Caco-2 (cell line): ENCODE results near the gene KLK8. TPM values are rescaled to one million over a fixed set of nuclear protein-coding genes. Genes with fewer than 3 reads are reported as not detected.

Experiments used
- BruUV-seq: library from RNA; stranded (reverse); fragments of 400-500 nt; replicated peaks from 2 replicates; lab custom pipeline; 2021; lab: Mats Ljungman, UMichigan
- CTCF ChIA-PET: fragments of 300-600 bp; sonication (Branson Sonifier 250); formaldehyde crosslinking; loops from one replicate; lab custom pipeline; 2022; ENCODE audit warnings: antibody characterized with exemption; lab: Charles Lee
- POLR2A ChIA-PET: fragments of 300-600 bp; sonication (Branson Sonifier 250); formaldehyde crosslinking; loops from one replicate; lab custom pipeline; 2022; ENCODE audit warnings: antibody characterized with exemption; lab: Charles Lee
- DNase-seq, 2 experiments: peaks; one replicate each; pipeline versions ENCODE4 v3.0.0 to v3.0.0-alpha.2; 2020 to 2022
- H3K27me3 ChIP-seq: replicated peaks from 2 replicates; pipeline ENCODE4 v1.6.0; 2011; ENCODE audit warnings: low read length; ENCODE audit not compliant: control insufficient read depth, insufficient read depth
- H3K36me3 ChIP-seq: 2 replicates; pipeline ENCODE4 v1.5.1; 2011; ENCODE audit warnings: low read length; ENCODE audit not compliant: control insufficient read depth, insufficient read depth
- H3K4me1 ChIP-seq: fragments of 250-450 bp; sonication (Bioruptor Pico); 2 replicates; pipeline ENCODE4 v1.5.1; 2020; ENCODE audit warnings: mild to moderate bottlenecking
- H3K4me3 ChIP-seq: 2 replicates; pipeline ENCODE4 v1.5.1; 2011; ENCODE audit warnings: low read depth, mild to moderate bottlenecking, control low read depth, low read length
- H3K9me3 ChIP-seq: fragments of 250-450 bp; sonication (Bioruptor Pico); 2 replicates; pipeline ENCODE4 v1.5.1; 2020; ENCODE audit warnings: mild to moderate bottlenecking, moderate library complexity
- H3K27ac Mint-ChIP-seq: one replicate; pipeline ENCODE4 v1.8.0; 2022; ENCODE audit warnings: mixed read lengths; ENCODE audit not compliant: unreplicated experiment
- H3K27me3 Mint-ChIP-seq: one replicate; pipeline ENCODE4 v1.8.0; 2022; ENCODE audit warnings: mixed read lengths; ENCODE audit not compliant: insufficient read depth, unreplicated experiment
- H3K36me3 Mint-ChIP-seq: one replicate; pipeline ENCODE4 v1.8.0; 2022; ENCODE audit warnings: mild to moderate bottlenecking, mixed read lengths; ENCODE audit not compliant: insufficient read depth, unreplicated experiment
- H3K4me1 Mint-ChIP-seq: one replicate; pipeline ENCODE4 v1.8.0; 2022; ENCODE audit warnings: low read depth, mixed read lengths; ENCODE audit not compliant: unreplicated experiment
- H3K4me3 Mint-ChIP-seq: one replicate; pipeline ENCODE4 v1.8.0; 2022; ENCODE audit warnings: mild to moderate bottlenecking, moderate library complexity, mixed read lengths; ENCODE audit not compliant: unreplicated experiment
- H3K9me3 Mint-ChIP-seq: one replicate; pipeline ENCODE4 v1.8.0; 2022; ENCODE audit warnings: mixed read lengths; ENCODE audit not compliant: unreplicated experiment
- intact Hi-C: fragments of 100-400 bp; cut with micrococcal nuclease; formaldehyde crosslinking; loops from one replicate; pipeline ENCODE4 v1.10.0; 2022; ENCODE audit not compliant: unreplicated experiment
- total RNA-seq: library from RNA; stranded (reverse); gene quantifications from 2 replicates; pipeline ENCODE4 v1.2.3, GENCODE V29; 2022
- TF ChIP-seq, protein P1 (sequence below), 2 experiments: fragments of 200-600 bp in 1 of 2; IDR thresholded peaks; 1 replicate in 1 of 2; 2 replicates in 1 of 2; pipeline versions ENCODE4 v1.5.1 to v1.8.0; 2011 to 2022; ENCODE audit warnings: antibody characterized with exemption in 1 of 2, control low read depth in 1 of 2, inconsistent platforms in 1 of 2, low read depth in 1 of 2, low read length in 1 of 2, mild to moderate bottlenecking in 1 of 2, moderate library complexity in 1 of 2; ENCODE audit not compliant: insufficient read depth in 1 of 2, severe bottlenecking in 1 of 2, unreplicated experiment in 1 of 2

The KLK8 gene
- total RNA-seq, 1 experiment from 2014 or later, result 1.7 TPM

DNA sequence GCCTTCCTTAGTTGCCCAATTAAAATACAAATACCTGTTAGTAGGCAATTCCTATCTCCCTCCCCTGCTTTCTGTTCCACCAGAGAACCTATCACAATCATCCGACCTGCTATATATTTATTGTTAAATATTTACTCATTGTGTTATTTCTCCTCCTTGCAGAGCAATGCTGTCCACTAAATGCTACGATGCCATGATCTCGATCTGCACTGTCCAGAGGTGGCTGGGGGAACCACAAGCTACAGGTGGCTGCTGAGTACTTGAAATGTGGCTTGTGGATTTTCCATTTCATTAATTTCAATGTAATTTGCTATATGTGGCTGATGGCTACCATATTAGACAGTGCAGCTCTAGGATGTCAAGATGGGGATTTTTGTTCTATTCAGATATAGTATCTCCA, 37.1 kb downstream of the KLK8 start:
- H3K9me3 ChIP-seq, result no peaks in the 10 kb centered on the region
- H3K4me1 ChIP-seq, result peaks cover 7% of the 10 kb centered on the region; the same call in 1 of the 2 replicates
- Mint-ChIP-seq H3K4me3 (no peak overlapping the region), H3K27me3 (peaks cover 12% of the 10 kb centered on the region), H3K36me3 (no peaks in the 10 kb centered on the region), H3K27ac (no peak overlapping the region), H3K9me3 (peaks cover 29% of the 10 kb centered on the region), H3K4me1 (peaks cover 4% of the 10 kb centered on the region)
- ChIA-PET POLR2A (no interaction called here), CTCF (no interaction called here)
- no peaks in the 10 kb centered on the region for H3K36me3 ChIP-seq
- DNase-seq, result no peak
- intact Hi-C loops, result no loop called here
- H3K27me3 ChIP-seq, result no peaks in the 10 kb centered on the region
- no peak overlapping the region for H3K4me3 ChIP-seq
- BruUV-seq, result no TSS peak
- TF ChIP-seq, protein P1, sequence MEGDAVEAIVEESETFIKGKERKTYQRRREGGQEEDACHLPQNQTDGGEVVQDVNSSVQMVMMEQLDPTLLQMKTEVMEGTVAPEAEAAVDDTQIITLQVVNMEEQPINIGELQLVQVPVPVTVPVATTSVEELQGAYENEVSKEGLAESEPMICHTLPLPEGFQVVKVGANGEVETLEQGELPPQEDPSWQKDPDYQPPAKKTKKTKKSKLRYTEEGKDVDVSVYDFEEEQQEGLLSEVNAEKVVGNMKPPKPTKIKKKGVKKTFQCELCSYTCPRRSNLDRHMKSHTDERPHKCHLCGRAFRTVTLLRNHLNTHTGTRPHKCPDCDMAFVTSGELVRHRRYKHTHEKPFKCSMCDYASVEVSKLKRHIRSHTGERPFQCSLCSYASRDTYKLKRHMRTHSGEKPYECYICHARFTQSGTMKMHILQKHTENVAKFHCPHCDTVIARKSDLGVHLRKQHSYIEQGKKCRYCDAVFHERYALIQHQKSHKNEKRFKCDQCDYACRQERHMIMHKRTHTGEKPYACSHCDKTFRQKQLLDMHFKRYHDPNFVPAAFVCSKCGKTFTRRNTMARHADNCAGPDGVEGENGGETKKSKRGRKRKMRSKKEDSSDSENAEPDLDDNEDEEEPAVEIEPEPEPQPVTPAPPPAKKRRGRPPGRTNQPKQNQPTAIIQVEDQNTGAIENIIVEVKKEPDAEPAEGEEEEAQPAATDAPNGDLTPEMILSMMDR (IDR thresholded peaks at IDR 0.05; ENCODE audit: insufficient read depth in 1 of 2, low read depth in 1 of 2, low read length in 1 of 2, severe bottlenecking in 1 of 2, unreplicated experiment in 1 of 2), result no peak

DNA sequence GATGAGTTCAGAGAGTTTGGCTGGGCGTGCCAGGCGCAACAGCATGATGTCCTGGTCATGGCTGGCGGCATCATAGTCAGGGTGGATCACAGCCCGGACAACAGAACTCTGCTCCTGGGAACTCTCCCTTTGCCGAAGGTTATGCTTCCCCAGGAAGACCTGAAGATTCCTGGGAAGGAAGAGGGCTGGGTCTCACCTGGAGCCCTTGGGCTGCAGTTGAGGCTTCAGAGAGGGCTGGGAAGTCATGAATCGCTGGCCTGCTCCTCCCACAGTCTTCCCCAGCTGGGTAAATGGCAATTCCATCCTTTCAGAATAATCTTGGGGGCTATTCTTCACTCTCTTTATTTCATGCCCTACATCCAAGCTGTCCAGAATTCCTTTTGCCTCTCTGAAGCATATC, 38.0 kb downstream of the KLK8 start:
- Mint-ChIP-seq H3K36me3 (no peaks in the 10 kb centered on the region), H3K4me1 (peaks cover 6% of the 10 kb centered on the region), H3K27ac (no peak overlapping the region), H3K4me3 (no peak overlapping the region), H3K27me3 (peaks cover 12% of the 10 kb centered on the region), H3K9me3 (peaks cover 34% of the 10 kb centered on the region)
- TF ChIP-seq, protein P1 (IDR thresholded peaks at IDR 0.05; ENCODE audit: insufficient read depth in 1 of 2, low read depth in 1 of 2, low read length in 1 of 2, severe bottlenecking in 1 of 2, unreplicated experiment in 1 of 2), result no peak
- Histone ChIP-seq H3K36me3 (no peaks in the 10 kb centered on the region), H3K27me3 (no peaks in the 10 kb centered on the region), H3K4me3 (no peak overlapping the region), H3K4me1 (peaks cover under 1% of the 10 kb centered on the region; the same call in 1 of the 2 replicates), H3K9me3 (no peaks in the 10 kb centered on the region)
- intact Hi-C loops, result no loop called here
- no peak for DNase-seq
- no TSS peak for BruUV-seq
- POLR2A ChIA-PET, result no interaction called here
- CTCF ChIA-PET, result no interaction called here

GRCh38 chr19:50962245-50962644, 39.2 kb downstream of the KLK8 start:
- ChIA-PET POLR2A (no interaction called here), CTCF (no interaction called here)
- no peak for DNase-seq
- TF ChIP-seq, protein P1 (IDR thresholded peaks at IDR 0.05; ENCODE audit: insufficient read depth in 1 of 2, low read depth in 1 of 2, low read length in 1 of 2, severe bottlenecking in 1 of 2, unreplicated experiment in 1 of 2), result no peak
- no peaks in the 10 kb centered on the region for H3K36me3 Mint-ChIP-seq
- H3K27ac Mint-ChIP-seq, result no peak overlapping the region
- H3K9me3 Mint-ChIP-seq, result peaks cover 34% of the 10 kb centered on the region
- no TSS peak for BruUV-seq
- H3K36me3 ChIP-seq, result no peaks in the 10 kb centered on the region
- H3K4me1 Mint-ChIP-seq, result peaks cover 6% of the 10 kb centered on the region
- intact Hi-C loops, result no loop called here
- no peak overlapping the region for H3K4me3 ChIP-seq
- H3K4me3 Mint-ChIP-seq, result no peak overlapping the region
- H3K4me1 ChIP-seq, result no peaks in the 10 kb centered on the region
- H3K27me3 Mint-ChIP-seq, result peaks cover 12% of the 10 kb centered on the region
- H3K27me3 ChIP-seq, result no peaks in the 10 kb centered on the region
- no peaks in the 10 kb centered on the region for H3K9me3 ChIP-seq
